Astrocyte (in vitro differentiated cells and primary cell): ENCODE results near the gene COL5A1. TPM values are rescaled to one million over a fixed set of nuclear protein-coding genes. Genes with fewer than 3 reads are reported as not detected.

ENCODE experiments used
- DNase-seq: peaks from one replicate; pipeline ENCODE4 v3.0.0-alpha.2; 2010; ENCODE audit warnings: low read depth
- FAIRE-seq: peaks from 2 replicates; lab custom pipeline; 2011; peaks lifted over from hg19 to GRCh38; lab: Jason Lieb, UNC
- H2AFZ ChIP-seq: 2 replicates; pipeline ENCODE4 v1.6.0; 2012; ENCODE audit warnings: low read depth, low read length, inconsistent platforms
- H3K27ac ChIP-seq: 2 replicates; pipeline ENCODE4 v1.5.1; 2011; ENCODE audit warnings: low read depth, low read length, inconsistent platforms
- H3K27me3 ChIP-seq: 2 replicates; pipeline ENCODE4 v1.6.0; 2011; ENCODE audit warnings: low read length, inconsistent platforms; ENCODE audit not compliant: insufficient read depth
- H3K36me3 ChIP-seq: 2 replicates; pipeline ENCODE4 v1.5.1; 2011; ENCODE audit warnings: low read length, inconsistent platforms; ENCODE audit not compliant: insufficient read depth
- H3K4me1 ChIP-seq: 2 replicates; pipeline ENCODE4 v1.5.1; 2011; ENCODE audit warnings: low read length, inconsistent platforms; ENCODE audit not compliant: insufficient read depth
- H3K4me2 ChIP-seq: 2 replicates; pipeline ENCODE4 v1.6.0; 2012; ENCODE audit warnings: low read length, inconsistent platforms
- H3K4me3 ChIP-seq: 2 replicates; pipeline ENCODE4 v1.5.1; 2011; ENCODE audit warnings: low read depth, mild to moderate bottlenecking, low read length, inconsistent platforms; ENCODE audit not compliant: insufficient read depth
- H3K79me2 ChIP-seq: 2 replicates; pipeline ENCODE4 v1.6.0; 2012; ENCODE audit warnings: mild to moderate bottlenecking, low read length, inconsistent platforms; ENCODE audit not compliant: insufficient read depth
- H3K9ac ChIP-seq: 2 replicates; pipeline ENCODE4 v1.6.0; 2012; ENCODE audit warnings: mild to moderate bottlenecking, low read length, inconsistent platforms
- H3K9me3 ChIP-seq: 2 replicates; pipeline ENCODE4 v1.5.1; 2012; ENCODE audit warnings: low read depth, mild to moderate bottlenecking, low read length, inconsistent platforms; ENCODE audit not compliant: insufficient read depth
- H4K20me1 ChIP-seq: 2 replicates; pipeline ENCODE4 v1.6.0; 2012; ENCODE audit warnings: low read length, inconsistent platforms; ENCODE audit not compliant: insufficient read depth
- H3K27ac Mint-ChIP-seq: one replicate; pipeline ENCODE4 v1.8.0; 2021; ENCODE audit warnings: mild to moderate bottlenecking, mixed read lengths; ENCODE audit not compliant: unreplicated experiment
- H3K27me3 Mint-ChIP-seq: one replicate; pipeline ENCODE4 v1.8.0; 2021; ENCODE audit warnings: low read depth, mixed read lengths; ENCODE audit not compliant: unreplicated experiment
- H3K36me3 Mint-ChIP-seq: one replicate; pipeline ENCODE4 v1.8.0; 2021; ENCODE audit warnings: low read depth, mixed read lengths; ENCODE audit not compliant: unreplicated experiment
- H3K4me1 Mint-ChIP-seq: one replicate; pipeline ENCODE4 v1.8.0; 2021; ENCODE audit warnings: low read depth, mixed read lengths; ENCODE audit not compliant: unreplicated experiment
- H3K4me3 Mint-ChIP-seq: one replicate; pipeline ENCODE4 v1.8.0; 2021; ENCODE audit warnings: mild to moderate bottlenecking, moderate library complexity, mixed read lengths; ENCODE audit not compliant: unreplicated experiment
- H3K9me3 Mint-ChIP-seq: one replicate; pipeline ENCODE4 v1.8.0; 2021; ENCODE audit warnings: mild to moderate bottlenecking, mixed read lengths; ENCODE audit not compliant: unreplicated experiment
- EZH2 ChIP-seq: IDR thresholded peaks from 2 replicates; pipeline ENCODE4 v1.6.1; 2012; ENCODE audit warnings: mild to moderate bottlenecking, low read length, inconsistent platforms; ENCODE audit not compliant: insufficient read depth
- total RNA-seq: library from RNA; stranded (reverse); gene quantifications from 2 replicates; pipeline ENCODE4 v1.2.1, GENCODE V29; 2021
- TF ChIP-seq, protein P1 (sequence below): IDR thresholded peaks from 2 replicates; pipeline ENCODE4 v1.5.1; 2011; ENCODE audit warnings: low read depth, mild to moderate bottlenecking, inconsistent platforms, low read length, moderate library complexity; ENCODE audit not compliant: insufficient read depth

The COL5A1 gene
- total RNA-seq, 1 donor from 2014 or later: 1,055 TPM

GRCh38 chr9:134690946-134691694, 49.5 kb downstream of the COL5A1 start:
- H4K20me1 ChIP-seq: peaks cover 99% of the 10 kb centered on the region
- peak overlapping the region; percentile 73 for H3K27ac Mint-ChIP-seq
- no peaks in the 10 kb centered on the region for H3K9me3 ChIP-seq
- H3K4me1 ChIP-seq: peaks cover 23% of the 10 kb centered on the region
- H3K36me3 ChIP-seq: peaks cover 40% of the 10 kb centered on the region
- no peak overlapping the region for H3K4me3 Mint-ChIP-seq
- H3K36me3 Mint-ChIP-seq: peaks cover 36% of the 10 kb centered on the region
- H2AFZ ChIP-seq: no peak overlapping the region
- no peaks in the 10 kb centered on the region for H3K27me3 ChIP-seq
- no peak overlapping the region for H3K4me3 ChIP-seq
- TF ChIP-seq, protein P1, sequence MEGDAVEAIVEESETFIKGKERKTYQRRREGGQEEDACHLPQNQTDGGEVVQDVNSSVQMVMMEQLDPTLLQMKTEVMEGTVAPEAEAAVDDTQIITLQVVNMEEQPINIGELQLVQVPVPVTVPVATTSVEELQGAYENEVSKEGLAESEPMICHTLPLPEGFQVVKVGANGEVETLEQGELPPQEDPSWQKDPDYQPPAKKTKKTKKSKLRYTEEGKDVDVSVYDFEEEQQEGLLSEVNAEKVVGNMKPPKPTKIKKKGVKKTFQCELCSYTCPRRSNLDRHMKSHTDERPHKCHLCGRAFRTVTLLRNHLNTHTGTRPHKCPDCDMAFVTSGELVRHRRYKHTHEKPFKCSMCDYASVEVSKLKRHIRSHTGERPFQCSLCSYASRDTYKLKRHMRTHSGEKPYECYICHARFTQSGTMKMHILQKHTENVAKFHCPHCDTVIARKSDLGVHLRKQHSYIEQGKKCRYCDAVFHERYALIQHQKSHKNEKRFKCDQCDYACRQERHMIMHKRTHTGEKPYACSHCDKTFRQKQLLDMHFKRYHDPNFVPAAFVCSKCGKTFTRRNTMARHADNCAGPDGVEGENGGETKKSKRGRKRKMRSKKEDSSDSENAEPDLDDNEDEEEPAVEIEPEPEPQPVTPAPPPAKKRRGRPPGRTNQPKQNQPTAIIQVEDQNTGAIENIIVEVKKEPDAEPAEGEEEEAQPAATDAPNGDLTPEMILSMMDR: no peak
- TF ChIP-seq EZH2: no peak
- H3K9ac ChIP-seq: no peak overlapping the region
- no peak overlapping the region for H3K4me2 ChIP-seq
- no peaks in the 10 kb centered on the region for H3K27me3 Mint-ChIP-seq
- FAIRE-seq (no peak), DNase-seq (no peak)
- peak overlapping the region; percentile 31 for H3K27ac ChIP-seq
- peaks cover 99% of the 10 kb centered on the region for H3K79me2 ChIP-seq
- peaks cover 3% of the 10 kb centered on the region for H3K9me3 Mint-ChIP-seq
- peaks cover 24% of the 10 kb centered on the region for H3K4me1 Mint-ChIP-seq

DNA sequence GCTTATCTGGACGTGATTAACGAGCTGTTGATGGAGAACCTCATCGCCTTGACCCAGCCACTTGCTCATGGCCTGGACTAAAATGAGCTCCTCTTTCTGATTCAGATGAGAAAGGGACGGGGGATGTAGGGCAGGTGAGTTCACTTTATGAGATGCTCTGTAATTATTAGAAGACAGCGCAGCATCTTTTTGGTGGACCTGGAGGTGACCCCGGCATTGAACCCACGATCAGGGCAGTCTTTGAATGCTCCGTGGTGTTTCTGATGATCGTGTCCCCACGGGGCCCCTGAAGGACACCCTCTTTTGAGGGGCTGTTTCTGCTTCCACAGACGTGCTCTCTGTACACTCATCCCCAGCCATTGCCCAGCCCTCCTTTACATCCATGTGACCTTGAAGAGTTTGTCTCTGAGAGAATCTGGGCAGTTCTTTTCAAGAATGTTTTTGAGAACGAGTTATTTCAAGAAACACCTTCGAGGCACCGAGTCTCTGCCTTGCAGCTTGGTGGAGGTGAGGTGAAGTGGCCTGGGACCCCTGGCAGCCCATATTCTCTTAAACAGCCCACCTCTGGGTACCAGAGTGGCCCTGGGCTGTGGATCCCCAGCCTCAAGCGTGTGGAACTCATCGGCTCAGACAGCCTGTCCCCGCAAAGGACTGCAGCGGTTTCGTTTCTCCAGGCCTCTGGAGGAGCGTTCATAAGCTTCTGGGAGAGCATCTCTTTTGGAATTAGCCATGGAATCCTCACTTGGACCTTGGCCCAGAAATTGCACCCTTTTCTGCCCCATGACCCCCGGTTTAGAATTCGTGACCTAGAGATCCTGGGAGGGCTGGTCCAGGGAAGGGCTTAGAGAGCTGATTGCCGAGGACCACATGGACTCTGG, 50.3 kb downstream of the COL5A1 start:
- DNase-seq (no peak), FAIRE-seq (no peak)
- Histone ChIP-seq H3K36me3 (peaks cover 40% of the 10 kb centered on the region), H3K27ac (peak overlapping the region; percentile 33), H3K4me3 (no peak overlapping the region), H3K4me2 (no peak overlapping the region), H3K27me3 (no peaks in the 10 kb centered on the region), H3K9me3 (no peaks in the 10 kb centered on the region), H3K79me2 (peaks cover 96% of the 10 kb centered on the region), H4K20me1 (peaks cover 99% of the 10 kb centered on the region), H3K4me1 (peaks cover 23% of the 10 kb centered on the region), H3K9ac (no peak overlapping the region), H2AFZ (no peak overlapping the region)
- H3K4me3 Mint-ChIP-seq: no peak overlapping the region
- H3K36me3 Mint-ChIP-seq: peaks cover 36% of the 10 kb centered on the region
- H3K9me3 Mint-ChIP-seq: no peaks in the 10 kb centered on the region
- TF ChIP-seq, protein P1: no peak
- no peak for TF ChIP-seq EZH2
- peaks cover 25% of the 10 kb centered on the region for H3K4me1 Mint-ChIP-seq
- peak overlapping the region; percentile 62 for H3K27ac Mint-ChIP-seq
- H3K27me3 Mint-ChIP-seq: no peaks in the 10 kb centered on the region
